ENCODE data around the gene KCNT1.

Gene KCNT1

DNA sequence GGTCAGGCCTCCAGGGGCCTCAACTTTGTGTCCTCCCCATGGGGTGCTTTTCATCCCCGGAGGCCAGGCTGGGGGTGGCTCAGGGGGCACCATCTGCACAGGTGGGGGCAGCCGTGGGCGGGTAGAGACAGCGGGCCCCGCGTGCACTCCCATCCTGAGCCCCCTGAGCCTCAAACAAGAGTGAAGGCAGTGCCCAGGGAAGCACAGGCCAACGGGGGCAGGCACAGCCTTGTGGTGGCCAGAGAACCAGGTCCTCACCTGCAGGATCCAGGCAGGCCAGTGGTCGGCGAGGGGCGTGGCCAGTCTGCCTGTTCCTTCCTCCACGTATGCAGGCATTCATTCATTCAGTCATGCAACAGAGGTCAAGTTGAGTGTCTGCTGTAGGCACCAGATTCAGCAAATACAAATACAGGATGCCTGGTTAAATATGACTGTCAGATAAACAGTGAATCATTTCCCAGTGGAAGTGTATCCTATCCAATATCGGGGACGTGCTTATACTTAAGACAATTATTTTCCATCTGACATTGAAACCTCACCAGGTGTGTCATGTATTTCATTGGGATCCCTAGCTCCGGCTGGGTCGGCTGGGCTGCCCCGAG lies 22.3 kb downstream of the KCNT1 start:
- in situ Hi-C loops (cut with MboI; ENCODE audit: low sequenced_read_pairs): no loop called here

DNA sequence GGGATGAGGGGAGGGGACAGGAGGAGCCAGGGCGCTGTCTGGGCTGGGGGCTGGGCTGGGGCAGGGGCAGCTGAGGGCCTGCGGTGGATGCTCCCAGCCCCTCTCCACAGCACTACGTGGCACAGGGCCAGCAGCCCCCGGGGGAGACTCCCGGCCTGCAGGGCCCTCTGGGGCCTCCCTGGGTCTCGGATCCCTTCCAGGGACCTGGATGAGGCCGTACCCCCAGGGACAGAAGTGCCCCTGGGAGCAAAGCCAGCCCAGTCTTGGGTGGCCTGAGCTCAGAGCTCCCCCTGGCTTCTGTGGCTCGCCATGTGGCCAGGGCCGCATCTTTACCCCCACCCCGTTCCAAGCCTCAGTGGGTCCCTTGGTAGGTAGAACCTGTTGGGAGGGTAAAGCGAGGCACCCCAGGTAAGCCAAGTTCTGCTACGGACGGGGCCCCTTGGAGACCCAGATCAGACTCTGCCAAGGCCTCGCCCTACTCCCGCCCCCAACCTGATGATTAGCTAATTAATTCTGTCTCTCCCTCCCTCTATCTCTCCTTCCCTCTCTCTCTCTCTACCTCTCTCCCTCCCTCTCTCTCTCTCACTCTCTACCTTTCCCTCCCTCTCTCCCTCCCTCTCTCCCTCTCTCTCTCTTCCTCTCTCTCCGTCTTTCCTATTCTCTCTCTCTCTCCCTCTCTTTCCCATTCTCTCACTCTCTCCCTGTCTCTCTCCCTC lies 24.3 kb downstream of the KCNT1 start:
- in situ Hi-C loops (cut with MboI; ENCODE audit: low sequenced_read_pairs): no loop called here

DNA sequence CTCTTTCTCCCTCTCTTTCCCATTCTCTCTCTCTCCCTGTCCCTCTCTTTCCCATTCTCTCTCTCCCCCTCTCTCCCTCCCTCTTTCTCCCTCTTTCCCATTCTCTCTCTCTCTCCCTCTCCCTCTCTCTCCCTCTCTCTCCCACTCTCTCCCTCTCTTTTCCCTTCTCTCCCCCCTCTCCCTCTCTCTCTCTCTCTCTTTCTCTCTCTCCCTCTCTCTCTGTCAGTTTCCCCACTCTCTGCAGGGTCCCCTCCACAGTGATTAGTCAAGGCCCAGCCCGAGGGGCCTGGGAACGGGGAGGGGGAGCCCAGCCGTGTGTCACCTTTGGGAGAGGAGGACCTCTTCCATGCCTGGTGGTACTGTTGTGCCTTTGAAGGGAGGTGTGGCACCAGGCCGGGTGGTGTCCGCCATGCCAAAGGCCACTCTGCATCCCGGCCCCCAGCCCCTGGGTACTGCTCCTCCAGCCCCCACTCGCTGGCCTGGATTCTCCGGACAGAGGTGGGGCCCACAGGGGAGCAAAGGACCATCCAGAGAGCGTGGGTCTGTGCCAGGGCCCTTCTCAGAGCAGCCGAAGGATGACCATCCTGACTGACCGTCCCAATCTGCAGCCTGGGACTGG lies 25.4 kb downstream of the KCNT1 start:
- in situ Hi-C loops (cut with MboI; ENCODE audit: low sequenced_read_pairs): no loop called here

DNA sequence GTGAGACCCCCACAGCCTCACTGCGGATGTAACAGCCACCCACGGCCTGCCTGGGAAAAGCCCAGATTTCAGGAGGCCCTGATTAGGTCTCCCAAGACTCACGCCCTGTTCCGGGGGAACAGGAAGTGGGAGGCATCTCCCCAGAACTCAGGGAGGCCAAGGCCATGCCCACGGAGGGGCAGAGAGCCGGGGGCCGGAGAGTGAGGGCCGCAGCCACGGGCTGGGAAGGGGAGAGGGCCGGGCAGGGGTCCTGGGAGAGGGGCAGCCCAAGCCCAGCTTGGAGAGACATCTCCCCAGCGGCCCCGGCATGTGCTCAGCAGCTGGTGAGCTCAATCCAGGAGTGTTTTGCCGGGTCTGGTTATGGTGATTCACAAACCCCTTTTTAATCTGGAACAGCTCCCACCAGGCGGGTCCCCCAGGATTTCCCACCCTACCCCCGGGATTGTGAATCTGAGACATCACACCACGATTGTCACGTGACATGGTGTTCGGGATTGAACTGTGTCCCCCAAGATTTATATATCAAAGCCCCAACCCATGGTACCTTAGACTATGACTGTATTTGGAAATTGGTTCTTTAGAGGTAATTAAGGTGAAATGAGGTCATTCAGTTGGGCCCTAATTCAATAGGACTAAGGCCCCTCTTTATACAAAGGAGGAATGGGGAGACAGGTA lies 26.6 kb downstream of the KCNT1 start:
- in situ Hi-C loops (cut with MboI; ENCODE audit: low sequenced_read_pairs): no loop called here

DNA sequence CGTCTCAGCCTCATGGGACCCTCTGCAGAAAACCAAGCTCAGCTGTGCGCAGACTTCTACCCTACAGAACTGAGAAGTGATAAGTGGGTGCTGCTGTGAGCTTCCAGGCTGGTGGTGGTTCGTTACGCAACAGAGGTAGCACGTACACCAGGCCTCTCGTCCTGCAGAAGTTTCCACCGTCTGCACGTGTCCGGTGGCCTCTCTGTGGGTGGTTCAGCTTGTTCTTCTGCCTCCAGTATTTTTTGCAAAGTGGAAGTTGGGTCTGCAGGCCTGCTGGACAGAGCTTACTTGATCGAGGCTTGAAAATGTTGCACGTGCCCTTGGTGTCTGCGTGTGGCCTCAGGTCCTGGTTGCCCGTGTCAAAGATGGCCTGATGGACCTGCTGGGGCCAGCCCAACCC lies 27.5 kb downstream of the KCNT1 start:
- in situ Hi-C loops (cut with MboI; ENCODE audit: low sequenced_read_pairs): no loop called here

DNA sequence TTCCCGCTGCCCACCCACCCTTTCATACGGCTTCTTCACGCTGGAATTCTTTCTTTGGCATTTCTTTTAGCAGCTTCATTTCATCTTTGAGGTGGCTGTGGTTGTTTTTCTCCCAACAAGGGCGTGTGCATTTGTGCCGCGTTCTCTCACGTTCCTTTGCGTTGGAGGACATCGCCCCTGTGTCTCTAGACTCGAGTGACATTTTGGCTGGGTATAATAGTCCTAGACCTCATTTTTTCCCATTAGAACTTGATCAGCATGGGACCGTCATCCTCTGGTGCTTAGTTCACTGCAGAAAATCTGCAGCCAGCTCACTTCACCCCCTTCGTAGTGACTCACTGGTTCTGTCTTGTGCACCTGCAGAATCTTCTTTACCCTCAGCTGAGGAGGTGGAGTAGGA lies 29.5 kb downstream of the KCNT1 start:
- in situ Hi-C loops (cut with MboI; ENCODE audit: low sequenced_read_pairs): no loop called here

DNA sequence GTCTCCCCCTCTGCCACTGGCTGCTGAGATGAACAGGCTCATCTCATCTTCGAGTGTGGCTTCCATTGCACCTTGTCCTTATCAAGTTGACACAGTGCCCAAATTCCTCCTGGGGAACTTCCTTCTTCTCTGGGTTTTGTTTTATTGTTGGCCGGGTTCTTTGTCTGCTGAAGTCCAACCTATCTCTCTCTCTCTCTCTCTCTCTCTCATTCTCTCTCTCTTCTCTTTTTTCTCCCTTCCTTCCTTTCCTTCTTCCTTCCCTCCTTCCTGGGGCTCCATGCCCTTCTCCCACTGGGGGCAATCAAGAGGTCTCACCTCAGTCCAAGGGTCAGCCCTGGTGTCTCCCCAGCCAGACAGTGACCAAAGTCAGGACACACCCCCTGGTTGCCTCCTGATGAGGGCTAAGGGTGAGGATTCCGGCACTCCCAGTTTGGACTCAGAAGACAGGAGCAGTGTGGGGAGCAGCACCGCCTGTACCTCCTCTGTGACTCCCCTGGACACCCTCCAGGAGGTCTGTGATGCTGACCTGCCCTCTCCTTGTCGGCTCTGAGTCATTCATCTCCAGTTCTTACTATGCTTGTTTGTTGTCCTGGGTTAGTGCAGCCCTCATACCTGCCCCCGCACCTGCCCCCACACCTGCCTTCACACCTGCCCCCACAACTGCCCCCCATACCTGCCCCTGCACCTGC lies 30.7 kb downstream of the KCNT1 start:
- in situ Hi-C loops (cut with MboI; ENCODE audit: low sequenced_read_pairs): no loop called here

DNA sequence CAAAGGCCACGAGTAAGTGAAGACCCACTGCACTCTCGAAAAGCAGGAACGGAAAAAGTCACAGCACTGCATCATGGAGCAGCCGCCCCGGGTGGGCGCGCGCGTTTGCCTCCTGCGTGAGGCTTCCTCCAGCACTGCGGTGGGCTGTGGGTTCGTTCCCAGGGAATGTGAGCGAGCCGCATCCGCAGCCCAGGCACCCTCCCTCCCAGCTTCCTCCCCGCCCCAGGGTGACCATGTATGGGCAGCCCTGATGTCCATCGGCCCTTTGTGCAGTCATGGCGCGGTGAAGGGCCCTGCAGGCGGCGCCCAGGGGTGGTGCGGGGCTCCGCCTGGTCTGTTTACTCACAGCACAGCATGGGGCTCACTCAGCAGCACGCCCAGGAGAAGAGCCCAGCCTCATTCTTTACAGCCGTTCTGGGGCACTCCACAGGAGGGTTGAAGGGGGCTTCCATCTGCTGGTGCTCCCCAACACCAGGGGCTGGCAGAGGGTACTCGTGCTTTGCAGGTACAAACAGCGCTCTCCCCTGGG lies 32.7 kb downstream of the KCNT1 start:
- in situ Hi-C loops (cut with MboI; ENCODE audit: low sequenced_read_pairs): no loop called here

DNA sequence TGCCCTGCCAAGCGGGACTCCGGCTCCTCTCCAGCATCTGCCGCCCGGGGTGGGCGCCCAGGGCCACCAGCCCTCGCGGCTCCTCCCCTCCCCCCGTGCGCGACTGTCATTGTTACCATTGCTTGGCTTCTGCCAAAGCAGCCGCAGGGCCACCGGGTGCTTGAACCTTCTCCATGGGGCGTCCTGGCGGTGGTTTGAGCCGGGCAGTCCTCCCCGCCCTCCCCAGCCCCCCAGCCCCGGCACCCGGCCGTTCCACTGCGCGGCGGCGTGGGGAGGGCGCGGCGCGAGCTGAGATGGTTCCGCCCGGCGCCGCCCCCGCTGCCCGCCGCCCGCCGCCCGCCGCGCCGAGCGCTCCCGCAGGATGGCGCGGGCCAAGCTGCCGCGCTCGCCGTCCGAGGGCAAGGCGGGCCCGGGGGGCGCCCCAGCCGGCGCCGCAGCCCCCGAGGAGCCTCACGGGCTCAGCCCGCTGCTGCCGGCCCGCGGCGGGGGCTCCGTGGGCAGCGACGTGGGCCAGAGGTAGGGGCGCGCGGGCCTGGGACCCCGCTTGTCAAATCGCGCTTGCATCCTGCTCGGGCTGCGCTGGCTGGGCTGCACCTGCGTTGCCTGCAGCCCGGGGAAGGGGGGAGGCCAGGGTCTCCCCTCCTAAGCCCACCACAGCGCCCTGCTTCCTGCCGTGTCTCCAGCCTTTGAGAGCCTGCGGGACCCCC lies 34.4 kb downstream of the KCNT1 start:
- in situ Hi-C loops (cut with MboI; ENCODE audit: low sequenced_read_pairs): no loop called here

DNA sequence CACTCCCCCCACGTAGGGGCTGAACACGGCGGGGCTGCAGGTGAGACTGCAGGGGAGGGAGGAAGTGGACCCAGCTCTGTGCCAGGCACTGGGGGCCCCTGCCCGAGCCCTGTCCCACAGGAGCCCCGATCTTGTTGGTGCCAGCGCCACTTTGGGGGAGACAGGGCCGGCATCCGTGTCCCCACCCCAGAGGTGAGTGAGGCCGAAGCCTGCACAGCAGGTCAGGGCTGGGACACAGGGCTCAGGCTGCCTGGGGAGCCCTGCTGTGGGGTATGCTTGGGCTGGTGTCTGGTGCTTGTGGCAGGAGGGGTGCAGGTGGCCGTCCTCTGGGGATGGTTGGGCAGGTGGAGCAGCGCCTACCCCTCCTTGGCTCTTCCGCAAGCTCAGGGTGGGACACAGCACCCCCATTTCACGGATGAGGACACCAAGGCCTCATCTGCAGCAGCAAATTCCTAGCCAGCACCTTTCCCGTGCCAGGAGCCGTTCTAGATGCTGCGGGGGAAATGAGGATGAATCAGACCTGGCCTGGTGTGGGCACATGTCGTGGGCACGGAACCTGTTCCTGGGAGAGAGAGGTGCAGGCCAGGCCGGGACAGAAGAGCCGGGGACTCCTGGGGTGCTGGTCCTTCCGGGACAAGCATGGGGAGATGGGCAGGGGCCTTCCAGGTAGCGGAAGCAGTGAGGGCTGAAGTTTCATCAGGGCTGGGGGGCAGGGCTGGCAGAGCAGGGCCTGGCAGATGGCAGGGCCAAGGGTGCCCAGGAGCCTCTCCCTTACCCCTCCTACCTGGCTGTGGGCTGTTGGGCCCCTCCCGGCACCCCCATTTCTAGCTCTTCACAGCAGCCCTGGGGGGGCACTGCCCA lies 35.2 kb downstream of the KCNT1 start:
- in situ Hi-C loops (cut with MboI; ENCODE audit: low sequenced_read_pairs): no loop called here

DNA sequence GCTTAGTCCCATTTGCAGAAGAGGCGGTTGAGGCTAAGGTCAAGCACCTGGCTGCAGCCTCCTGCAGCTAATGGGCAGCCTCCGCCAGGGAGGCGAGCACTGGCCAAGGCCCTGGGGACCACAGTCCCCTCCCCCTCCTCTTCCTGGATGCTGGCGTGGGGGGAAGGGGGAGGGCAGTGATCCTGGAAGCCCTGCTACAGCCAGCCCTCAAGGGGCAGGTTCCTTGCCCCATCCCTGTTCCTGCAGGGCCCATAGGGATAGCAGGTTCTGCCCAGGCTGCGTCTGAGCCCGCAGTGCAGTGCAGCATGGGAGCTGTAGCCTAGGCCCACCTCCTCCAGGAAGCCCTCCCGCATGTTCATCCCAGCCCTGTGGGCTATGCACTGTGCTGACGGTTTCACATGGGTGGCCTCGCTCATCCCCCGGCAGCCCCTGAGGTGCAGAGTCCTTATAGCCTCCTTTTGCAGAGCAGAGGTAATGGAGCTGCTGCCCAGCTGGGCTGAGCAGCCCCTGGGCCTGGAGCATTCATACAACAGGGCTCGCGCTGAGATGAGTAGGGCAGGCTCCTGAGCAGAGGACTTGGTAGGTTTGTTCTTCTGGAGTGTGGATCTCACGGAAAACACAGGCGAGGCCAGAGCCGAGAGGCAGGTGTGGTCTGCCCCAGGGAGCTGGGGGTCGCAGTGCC lies 36.0 kb downstream of the KCNT1 start:
- in situ Hi-C loops (cut with MboI; ENCODE audit: low sequenced_read_pairs): no loop called here

DNA sequence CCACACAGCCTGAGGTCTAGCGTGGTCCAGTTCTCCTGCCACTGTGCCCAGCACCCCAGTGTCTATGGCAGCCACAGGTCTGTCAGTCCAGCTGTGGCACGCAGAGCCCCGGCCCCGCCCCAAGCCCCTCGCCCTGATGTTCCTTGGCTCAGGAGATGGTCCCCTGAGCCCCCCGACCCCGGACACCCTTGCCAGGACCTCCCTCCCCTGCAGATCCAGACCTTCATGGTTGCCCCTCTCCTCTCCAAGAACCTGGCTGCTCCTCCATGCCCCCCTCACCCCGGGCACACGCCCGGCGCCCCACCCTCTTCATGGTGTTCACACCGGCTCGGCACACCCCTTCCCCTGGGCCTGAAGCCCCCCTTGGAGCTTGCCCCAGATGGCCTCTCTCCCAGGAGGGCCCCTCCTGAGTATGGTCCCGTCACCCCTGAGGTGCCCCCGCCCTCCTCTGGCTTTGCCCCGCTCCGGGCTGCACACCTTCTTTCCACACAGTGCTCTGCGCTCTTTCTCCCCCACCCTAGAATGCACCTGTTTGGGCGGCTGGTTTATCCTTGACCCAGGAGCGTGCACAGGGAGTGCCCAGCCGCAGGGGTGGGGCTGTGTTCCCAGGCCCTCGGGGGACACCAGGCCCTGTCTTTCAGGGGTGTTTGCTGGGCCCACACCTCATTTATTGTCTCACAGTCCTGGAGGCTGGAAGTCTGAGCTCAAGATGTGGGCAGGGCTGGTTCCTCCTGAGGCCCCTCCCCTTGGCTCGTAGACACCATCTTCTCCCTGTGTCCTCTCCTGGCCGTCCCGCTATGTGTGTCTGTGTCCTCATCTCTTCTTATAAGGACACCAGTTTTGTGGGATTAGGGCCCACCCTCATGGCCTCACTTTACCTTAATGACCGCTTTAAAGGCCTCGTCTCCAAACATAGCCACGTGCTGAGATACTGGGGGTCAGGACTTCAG lies 37.6 kb downstream of the KCNT1 start:
- in situ Hi-C loops (cut with MboI; ENCODE audit: low sequenced_read_pairs): no loop called here

DNA sequence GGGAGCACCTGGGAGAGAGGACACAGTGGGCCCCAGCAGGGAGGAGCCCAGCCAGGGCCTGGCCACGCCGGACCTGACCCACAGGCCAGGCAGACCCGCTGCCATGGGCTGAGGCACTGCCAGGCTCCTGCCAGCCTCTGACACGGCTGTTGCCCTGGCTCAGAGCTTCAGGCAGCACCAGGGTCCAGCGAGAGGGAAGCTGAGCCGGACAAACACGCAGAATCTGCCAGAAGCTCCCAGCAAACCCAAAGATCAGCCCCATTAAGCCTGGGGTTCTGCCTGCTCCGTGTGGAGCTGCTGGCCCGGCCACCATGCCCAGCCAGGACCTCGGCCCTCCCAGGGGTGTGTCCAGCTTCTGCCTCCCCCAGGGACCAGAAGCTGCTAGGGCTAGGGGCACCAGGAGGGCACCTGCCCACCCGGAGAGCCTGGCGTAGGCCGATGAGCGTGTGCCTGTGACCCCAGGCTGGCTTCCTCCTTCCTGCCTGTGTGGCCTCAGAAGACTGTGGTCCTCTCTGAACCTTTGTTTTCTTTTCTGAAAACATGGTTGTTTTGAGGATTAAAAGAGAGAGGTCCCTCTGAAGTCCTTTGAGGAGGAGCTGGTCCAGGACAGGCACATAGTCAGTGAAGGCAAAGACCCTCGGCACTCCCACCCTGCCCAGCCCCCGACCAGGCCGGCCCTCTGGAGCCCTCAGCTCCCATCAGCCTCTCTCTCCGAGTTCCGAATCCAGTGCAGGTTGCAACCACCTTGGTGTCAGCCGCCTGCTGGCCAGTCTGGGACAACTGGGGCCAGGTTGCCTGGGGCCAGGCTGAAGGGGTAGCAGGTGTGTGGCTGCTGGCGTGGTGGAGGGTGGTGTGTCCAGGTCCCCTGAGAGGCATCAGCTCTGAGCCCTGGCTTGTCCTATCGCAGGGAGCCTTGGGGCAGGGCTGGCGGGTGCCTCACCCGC lies 39.6 kb downstream of the KCNT1 start:
- in situ Hi-C loops (cut with MboI; ENCODE audit: low sequenced_read_pairs): no loop called here

DNA sequence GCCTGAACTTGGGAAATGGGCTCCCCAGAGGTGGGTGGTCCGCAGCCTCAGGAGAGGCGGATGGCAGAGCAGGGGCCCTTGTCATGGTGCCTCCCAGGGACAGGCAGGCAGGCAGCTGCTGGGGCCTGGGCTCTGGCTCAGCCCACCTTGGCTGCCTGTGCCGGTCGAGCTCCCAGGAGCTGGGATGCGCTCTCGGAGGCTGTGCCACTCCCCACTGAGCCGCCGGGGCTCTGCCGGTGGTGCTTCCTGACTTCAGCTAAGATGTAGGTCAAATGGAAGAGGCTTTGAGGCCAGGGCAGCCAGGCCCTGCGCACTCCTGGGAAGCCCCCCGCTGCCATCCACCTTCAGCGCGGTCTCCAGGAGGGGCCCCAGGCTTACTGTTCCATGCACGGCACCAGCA lies 41.0 kb downstream of the KCNT1 start:
- in situ Hi-C loops (cut with MboI; ENCODE audit: low sequenced_read_pairs): no loop called here

DNA sequence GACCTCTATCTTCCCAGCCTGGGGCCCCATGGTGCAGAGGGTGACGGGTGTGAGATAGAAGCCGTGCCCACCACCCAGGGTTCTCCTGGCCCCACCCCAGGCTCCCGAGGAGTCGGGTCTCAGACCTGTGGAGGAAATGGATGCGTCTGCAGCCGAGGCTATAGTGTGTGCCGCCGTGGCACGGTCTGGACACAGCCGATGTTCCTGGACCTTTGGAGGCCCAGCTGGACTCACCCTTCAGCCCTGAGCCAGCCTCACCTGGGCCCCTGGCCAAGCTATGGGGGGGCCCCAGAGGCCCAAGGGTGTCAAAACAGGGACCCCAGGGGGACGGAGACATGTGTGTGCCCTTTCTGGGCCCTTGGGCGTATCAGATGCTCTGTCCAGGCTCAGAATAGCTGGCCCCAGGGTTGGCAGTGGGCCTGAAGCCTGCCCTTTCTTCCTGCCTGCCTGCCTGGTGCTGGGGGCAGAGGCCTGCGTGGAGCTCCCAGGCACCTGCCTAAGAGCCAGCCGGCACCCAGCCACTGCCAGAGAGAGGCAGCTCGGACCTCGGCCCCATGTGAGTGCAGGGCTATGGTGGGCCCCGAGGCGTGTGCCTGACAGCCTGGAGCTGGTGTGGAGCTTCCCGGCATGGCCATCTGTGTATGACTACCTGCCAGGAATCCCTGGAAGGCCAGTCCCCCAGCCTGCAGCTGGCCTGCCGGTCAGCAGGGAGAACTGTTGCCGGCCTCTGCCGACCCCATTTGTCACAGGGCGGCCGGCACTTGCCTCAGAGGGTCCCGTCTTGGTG lies 41.8 kb downstream of the KCNT1 start:
- in situ Hi-C loops (cut with MboI; ENCODE audit: low sequenced_read_pairs): no loop called here

Data from HL-60/S4 treated with retinoic acid at 250 ng/mL for 4 days and 3 days (cell line).